ENCODE results near the gene DROSHA.

GRCh38 chr5:31362529-31362900, 169.4 kb downstream of the DROSHA start:
- TF ChIP-seq POLR2A (IDR thresholded peaks at IDR 0.05), result no peak
- no peak for TF ChIP-seq CTCF (IDR thresholded peaks at IDR 0.05)
- no peak for TF ChIP-seq POLR2AphosphoS5 (IDR thresholded peaks at IDR 0.05)
- no peak for TF ChIP-seq EP300 (IDR thresholded peaks at IDR 0.05)

Measured in stomach (tissue), 4 donors.